ENCODE data around the gene CDX2.
"Not testable (repeated sequence)": the region's sequence is repeated elsewhere in the genome, so short reads cannot be mapped to it uniquely, and the experiment has no call there.

CDX2 gene

DNA sequence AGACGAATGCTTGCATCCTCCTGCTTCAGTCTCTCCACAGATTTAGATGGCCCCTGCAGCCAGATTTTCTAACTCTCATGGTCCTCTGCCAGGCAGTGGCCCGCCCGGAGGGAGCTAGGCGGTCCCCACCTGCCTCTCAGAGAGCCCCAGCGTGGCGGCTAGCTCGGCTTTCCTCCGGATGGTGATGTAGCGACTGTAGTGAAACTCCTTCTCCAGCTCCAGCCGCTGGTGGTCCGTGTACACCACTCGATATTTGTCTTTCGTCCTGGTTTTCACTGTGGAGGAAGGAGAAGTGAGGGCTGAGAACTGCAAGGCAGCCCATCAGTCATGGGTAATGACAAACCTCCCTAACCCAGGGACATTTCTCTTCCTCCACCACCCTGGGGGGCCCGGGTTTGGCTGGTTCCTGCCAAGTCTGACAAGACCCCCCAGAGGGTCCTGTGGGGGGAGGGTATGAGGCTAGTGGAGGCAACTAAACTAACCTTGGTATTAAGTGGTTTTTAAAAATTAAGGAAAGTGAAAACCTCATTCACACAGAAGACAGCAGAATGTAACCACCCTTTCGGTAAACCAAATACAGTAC, 4.3 kb downstream of the CDX2 start:
- DNase-seq (ENCODE audit: low read depth): no peak

DNA sequence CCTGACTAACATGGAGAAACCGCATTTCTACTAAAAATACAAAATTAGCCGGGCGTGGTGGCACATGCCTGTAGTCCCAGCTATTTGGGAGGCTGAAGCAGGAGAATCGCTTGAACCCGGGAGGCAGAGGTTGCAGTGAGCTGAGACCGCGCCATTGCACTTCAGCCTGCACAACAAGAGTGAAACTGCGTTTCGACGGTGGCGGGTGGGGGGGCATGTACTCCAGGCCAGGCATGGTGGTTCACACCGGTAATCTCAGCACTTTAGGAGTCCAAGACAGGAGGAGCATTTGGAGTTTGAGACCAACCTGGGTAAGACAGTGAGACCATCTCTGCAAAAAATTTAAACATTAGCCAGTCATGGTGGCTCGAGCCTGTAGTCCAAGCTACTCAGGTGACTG, 4.9 kb downstream of the CDX2 start:
- DNase-seq (ENCODE audit: low read depth): not testable (repeated sequence)

DNA sequence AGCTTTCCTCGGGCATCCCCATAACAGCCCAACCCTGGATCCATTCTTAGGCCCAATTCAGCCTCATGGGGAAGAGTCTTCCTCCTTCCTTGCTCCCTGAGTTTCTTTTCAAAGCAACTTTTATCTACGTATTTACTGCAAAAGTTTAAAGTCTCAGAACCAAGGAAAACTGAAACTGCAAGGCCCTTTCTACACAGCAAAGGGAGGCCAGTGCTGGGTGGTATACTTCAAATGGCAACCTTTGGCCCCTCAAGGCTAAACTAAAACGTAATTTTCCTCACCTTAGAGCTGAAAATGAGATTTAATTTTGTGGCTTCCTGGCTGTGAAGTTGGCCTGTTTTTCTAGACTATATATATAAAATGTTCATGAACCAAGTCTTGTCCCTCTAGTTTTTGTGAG, 5.6 kb downstream of the CDX2 start:
- no peak for DNase-seq (ENCODE audit: low read depth)

DNA sequence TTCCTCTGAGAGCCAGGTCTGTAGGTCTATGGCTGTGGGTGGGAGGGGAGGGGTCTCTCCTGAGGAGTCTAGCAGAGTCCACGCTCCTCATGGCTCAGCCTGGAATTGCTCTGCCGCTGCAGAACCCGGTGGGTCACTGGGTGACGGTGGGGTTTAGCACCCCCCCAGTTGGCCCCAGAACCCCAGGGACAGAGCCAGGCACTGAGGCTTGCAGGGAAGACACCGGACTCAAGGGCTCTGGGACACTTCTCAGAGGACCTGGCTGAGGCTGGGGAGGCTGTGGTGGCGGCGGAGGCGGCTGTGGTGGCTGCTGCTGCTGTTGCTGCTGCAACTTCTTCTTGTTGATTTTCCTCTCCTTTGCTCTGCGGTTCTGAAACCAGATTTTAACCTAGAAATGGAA, 6.1 kb downstream of the CDX2 start:
- DNase-seq (ENCODE audit: low read depth): no peak

DNA sequence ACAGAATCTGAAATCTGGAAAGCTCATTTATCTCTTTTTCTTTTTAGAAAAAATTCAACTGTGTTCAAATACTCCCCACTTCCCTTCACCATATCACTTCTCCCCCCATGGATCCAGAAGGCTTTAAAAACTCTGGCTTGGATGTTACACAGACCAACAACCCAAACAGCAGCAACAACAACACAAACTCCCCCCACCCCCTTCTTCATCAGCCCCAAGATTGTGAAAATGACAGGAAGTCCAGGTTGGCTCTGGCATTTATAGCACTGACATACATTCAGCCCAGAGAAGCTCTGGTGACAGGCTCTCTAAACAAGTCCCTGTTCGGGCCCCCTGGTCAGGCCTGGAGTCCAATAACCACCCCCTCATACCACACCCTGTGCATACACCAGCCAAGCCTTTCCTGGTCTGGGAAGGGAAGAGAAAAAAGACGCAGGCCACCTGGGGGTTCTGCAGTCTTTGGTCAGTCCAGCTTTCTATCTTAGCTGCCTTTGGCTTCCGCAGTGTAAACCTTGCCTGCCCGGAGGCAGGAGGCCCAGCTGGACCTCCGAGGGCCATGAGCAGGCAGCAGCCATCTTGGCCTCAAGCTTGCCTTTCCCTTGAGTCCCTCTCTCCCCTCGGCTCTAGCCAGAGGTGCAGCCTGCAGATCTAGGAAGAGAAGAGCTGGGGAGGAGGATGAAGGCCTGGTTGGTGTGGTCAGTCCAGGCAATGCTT, 6.8 kb downstream of the CDX2 start:
- DNase-seq (ENCODE audit: low read depth): no peak

DNA sequence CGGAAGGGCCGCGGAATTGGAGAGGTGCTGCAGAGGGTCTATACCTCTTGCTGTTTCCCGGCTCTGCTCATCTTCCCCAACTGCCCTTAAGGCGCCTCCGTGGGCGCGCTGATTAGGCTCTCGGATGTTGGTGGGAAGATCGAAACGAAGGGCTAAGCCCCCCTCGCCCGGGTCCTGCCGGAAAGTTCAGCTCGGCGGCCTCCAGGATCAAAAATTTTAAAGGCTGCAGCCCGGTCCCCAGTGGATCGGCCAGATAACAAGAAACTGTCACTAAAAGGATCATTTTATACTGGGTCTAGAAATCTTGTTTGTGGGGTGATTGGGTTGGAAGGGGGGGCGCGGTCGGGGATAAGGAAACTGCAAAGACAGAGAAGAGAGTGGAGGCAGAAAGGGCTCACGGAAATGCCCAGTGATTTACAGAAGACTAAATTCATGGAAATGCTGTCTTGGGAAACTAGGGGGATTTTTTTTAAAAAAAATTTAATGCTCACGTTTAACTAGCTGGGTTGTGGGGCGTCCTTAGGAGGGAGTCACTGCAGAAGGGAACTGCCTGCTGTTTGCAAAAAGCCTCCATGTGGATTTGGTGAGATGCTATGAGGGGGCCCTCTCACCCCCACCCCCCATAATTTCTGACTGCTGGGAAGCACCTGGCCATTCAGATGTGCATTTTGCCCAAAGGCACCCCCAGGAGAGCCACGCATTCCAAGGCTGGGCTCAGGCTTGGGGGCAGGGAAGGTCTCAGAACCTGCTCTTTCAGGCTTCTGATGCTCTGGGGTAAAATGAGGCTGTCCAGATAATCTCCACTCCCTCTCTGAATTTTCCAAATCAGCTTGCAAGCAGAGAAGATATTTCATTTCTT, 7.7 kb downstream of the CDX2 start:
- DNase-seq (ENCODE audit: low read depth): no peak

- DNase-seq (ENCODE audit: low read depth): no peak
Measured at GRCh38 chr13:27960362-27961226, 8.5 kb downstream of the CDX2 start.

DNA sequence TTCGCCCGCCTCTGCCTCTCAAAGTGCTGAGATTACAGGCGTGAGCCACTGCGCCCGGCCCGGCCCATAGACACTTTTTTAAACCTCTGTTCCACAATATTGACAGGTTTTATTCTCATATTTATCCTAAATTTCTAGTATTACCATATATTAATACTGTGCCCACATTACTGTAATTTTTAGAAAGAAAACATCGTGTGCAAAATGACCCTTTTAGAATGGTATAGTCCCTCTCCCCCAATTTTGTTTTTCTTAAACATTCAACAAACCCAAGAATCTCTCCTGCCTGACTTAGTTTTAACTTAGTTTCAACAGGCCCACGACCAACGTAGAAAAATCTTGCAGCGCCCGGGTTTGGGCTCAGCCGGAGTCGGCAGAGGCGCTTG, 9.1 kb downstream of the CDX2 start:
- no peak for DNase-seq (ENCODE audit: low read depth)

GRCh38 chr13:27956576-27957300, 12.4 kb downstream of the CDX2 start:
- DNase-seq (ENCODE audit: low read depth): no peak

GRCh38 chr13:27955014-27955591, 14.0 kb downstream of the CDX2 start:
- no peak for DNase-seq (ENCODE audit: low read depth)

DNA sequence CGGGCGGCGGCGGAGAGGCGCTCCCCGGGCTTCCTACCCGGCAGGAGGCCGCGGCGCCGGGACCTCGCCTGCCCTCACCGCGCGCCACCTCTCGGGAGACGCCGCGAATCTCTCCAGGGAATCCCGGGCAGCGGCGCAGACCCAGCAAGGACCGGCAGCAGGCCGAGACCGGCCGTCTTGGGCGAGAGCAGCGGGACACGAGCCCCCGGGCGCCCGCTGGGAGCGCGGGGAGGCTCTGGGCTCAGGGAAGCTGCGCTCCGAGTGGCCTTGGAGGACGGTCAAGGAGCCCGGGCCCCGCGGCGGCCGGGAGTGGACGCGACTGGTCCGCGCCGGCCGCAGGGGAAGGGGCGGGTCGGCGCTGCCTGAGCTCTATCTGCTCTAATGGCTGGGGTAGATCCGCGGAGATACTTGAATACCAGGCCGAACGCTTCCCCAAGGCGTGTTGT, 14.7 kb downstream of the CDX2 start:
- no peak for DNase-seq (ENCODE audit: low read depth)

GRCh38 chr13:27953676-27954405, 15.3 kb downstream of the CDX2 start:
- DNase-seq (ENCODE audit: low read depth): no peak

GRCh38 chr13:27952876-27953675, 16.0 kb downstream of the CDX2 start:
- no peak for DNase-seq (ENCODE audit: low read depth)

DNA sequence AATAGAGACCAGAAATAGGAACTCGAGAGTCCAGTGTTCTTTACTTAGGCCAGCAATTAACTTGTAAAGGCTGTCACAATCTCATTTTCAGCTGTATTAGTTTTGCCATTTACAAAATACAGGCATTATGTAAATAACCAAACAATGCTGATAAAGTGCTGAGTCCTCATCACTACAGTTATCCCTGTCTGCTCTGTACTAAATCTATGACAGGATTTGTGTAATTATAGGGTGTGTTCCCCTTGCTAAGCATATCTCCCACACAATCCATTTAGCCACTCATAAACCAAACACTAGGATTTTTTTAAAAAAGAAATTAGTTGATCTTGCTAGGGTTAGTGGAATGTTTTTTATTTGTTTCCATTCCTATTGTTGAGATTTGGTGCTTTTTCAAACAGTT, 26.1 kb downstream of the CDX2 start:
- DNase-seq (ENCODE audit: low read depth): no peak

- no peak for DNase-seq (ENCODE audit: low read depth)
Measured at GRCh38 chr13:27933580-27934328, 35.4 kb downstream of the CDX2 start.

GRCh38 chr13:27933118-27933517, 36.0 kb downstream of the CDX2 start:
- DNase-seq (ENCODE audit: low read depth): no peak

- DNase-seq (ENCODE audit: low read depth): no peak
Measured at GRCh38 chr13:27929868-27930267, 39.2 kb downstream of the CDX2 start.

DNA sequence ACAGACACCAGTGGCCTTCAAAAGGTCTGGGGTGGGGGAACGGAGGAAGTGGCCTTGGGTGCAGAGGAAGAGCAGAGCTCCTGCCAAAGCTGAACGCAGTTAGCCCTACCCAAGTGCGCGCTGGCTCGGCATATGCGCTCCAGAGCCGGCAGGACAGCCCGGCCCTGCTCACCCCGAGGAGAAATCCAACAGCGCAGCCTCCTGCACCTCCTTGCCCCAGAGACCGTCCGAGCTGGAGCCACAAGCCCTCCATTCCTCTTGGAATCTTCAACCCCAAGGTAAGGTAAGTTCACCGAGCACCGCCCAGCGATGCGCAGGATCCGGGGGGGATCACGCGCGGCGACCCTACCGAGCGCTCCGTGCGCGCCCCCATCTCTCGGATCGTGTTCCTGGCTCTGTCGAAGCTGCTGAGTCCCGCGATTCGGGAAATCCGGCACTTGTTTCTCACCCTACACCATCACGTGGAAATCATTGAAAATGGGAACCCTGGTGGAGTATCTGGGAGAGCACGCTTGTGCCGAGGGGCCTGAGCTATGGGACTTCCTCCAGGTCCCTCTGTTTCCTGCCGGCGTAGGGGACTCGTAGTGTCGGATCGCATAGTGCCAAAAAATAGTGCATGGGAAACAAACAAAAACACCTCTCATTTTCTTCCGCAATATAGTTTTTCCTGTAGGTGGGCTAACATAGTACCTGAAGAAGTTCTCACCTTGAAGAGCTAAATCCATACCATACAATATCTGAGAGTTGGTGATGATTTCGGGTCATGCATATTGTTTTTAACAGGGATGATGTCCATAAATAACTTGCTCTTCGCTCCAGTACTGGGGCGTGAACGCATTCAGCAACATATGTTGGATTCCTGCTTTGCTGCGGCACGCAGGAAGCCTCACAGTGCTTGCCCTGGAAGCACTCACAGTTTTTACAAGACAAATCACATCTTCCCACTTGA, 40.0 kb downstream of the CDX2 start:
- no peak for DNase-seq (ENCODE audit: low read depth)
